Left renal cortex interstitium (tissue), 4 donors: ENCODE data around the gene METTL15. TPM values are rescaled to one million over a fixed set of nuclear protein-coding genes. Genes with fewer than 3 reads are reported as not detected.
"Not testable (repeated sequence)": the region's sequence is repeated elsewhere in the genome, so short reads cannot be mapped to it uniquely, and the experiment has no call there.

Experiments used
- DNase-seq, 4 donors: peaks; one replicate each; pipeline ENCODE4 v3.0.0-alpha.2; 2013; ENCODE audit warnings: low read depth in 4 of 4, low spot score in 2 of 4, missing footprints in 1 of 4
- polyA plus RNA-seq, 4 donors: library from polyadenylated mRNA; unstranded; fragments of 120-200 nt; gene quantifications; one replicate each; pipeline ENCODE4 v1.2.1, GENCODE V29; 2013; ENCODE audit not compliant: insufficient read length in 4 of 4

METTL15 gene
- polyA plus RNA-seq, 4 donors, result 17.0 to 23.5 (median 18.4) TPM

DNA sequence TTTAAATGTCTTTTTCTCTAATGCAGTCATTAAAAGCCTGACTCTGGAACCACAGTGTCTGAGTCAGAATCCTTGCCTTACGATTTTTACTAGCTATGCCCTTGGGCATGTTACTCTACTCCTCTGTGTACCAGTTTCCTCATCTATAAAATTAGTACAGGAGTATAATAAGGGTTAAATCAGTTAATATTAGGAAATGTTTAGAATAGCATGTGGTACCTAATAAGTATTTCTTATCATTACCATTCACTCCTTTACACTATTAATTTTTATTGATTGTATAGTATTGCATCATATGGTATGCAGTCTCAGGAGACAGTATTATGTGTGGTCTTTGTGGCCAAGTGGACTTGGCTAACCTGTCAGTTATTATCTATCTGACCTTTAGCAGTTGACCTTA, 68.2 kb downstream of the METTL15 start:
- DNase-seq, result no peak

DNA sequence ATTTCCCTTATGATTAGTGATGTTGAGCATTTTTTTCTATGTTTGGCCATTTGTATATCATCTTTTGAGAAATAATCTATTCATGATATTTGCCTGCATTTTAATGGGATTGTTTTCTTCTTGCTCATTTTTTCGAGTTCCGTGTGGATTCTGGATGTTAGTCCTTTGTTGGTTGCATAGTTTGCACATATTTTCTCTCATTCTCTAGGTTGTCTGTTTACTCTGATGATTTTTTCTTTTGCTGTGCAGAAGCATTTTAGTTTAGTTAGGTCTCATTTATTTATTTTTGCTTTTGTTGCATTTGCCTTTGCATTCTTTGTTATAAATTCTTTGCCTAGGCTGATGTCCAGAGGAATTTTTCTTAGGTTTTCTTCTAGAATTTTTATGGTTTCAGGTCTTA, 87.3 kb downstream of the METTL15 start:
- no peak for DNase-seq

DNA sequence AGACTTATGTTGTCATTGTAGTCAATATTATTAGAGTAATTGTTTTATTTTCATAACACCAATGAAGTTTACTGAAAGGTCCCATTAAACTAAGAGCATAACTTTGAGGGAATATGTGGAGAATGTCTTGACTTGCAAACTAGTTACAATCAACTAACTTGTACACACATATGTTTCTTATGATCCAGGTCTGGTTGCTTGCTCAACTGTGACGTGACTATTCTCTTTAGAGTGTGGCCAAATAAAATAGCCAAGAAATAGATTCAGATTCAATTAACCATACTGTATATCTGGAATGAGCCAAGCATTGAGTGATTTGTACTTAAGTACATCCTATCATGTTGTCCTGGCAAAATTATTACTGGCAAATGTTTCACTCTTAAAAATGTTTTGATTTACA, 101.7 kb downstream of the METTL15 start:
- DNase-seq, result no peak

DNA sequence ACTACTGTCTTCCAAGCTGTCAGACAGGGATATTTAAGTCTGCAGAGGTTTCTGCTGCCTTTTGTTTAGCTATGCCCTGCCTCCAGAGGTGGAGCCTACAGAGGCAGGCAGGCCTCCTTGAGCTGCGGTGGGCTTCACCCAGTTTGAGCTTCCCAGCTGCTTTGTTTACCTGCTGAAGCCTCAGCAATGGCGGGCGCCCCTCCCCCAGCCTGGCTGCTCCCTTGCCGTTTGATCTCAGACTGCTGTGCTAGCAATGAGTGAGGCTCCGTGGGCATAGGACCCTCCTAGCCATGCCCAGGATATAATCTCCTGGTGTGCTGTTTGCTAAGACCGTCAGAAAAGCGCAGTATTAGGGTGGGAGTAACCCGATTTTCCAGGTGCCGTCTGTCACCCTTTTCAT, 113.9 kb downstream of the METTL15 start:
- DNase-seq, result not testable (repeated sequence)

DNA sequence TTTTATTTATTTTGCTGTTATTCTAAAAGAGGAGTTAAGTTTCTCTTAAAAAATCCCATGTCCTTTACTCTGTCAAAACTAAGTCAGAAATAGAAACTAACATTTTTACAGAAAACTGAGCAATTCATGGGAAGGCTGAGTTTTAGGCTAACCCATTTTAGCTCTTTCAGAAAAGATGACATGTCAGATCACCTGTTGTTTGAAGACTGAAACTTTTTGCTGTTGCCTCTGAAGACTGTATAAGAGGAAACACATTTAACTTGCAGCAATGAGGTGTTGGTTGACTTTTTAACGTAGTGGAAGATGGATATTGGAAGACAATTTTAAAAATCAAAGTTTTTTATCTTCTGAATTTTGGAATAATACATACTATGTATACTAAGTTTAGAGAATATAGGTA, 115.4 kb downstream of the METTL15 start:
- DNase-seq, result no peak

DNA sequence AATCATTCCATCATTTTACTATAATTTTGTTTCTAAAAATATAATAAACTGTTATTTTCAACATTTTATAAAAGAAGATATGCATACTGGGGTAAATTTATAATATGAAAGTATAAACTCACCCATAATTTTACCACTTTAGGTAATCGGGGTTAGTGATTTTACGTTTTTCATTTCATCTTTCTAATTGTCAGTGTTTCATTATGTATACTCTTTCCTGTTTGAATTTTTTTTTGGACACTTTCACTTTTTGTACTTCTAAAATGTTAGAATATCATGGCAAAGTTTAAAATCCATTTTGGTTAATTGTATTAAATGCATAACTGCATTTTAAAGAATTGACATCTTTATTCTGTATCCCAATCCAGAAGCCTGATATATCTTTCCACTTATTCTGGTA, 115.8 kb downstream of the METTL15 start:
- DNase-seq, result no peak

DNA sequence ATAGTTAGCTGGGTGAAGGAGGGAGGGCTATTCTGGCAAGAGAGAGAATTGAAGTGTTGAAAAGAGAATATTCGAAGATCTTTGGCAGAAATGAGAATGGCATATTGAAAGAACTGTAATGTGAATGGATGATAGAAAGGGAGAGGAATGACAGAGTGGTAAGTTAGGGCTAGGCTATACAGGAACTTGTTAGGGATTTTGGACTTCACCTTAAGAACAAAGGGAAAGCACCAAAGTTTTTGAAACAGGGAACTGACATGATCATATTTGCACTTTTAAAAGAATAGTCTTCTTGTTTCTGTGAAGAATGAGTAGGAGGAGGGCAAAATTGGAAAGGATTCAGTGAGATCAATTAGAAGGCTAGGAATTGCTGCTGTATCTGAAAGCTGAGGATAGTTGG, 119.3 kb downstream of the METTL15 start:
- no peak for DNase-seq

DNA sequence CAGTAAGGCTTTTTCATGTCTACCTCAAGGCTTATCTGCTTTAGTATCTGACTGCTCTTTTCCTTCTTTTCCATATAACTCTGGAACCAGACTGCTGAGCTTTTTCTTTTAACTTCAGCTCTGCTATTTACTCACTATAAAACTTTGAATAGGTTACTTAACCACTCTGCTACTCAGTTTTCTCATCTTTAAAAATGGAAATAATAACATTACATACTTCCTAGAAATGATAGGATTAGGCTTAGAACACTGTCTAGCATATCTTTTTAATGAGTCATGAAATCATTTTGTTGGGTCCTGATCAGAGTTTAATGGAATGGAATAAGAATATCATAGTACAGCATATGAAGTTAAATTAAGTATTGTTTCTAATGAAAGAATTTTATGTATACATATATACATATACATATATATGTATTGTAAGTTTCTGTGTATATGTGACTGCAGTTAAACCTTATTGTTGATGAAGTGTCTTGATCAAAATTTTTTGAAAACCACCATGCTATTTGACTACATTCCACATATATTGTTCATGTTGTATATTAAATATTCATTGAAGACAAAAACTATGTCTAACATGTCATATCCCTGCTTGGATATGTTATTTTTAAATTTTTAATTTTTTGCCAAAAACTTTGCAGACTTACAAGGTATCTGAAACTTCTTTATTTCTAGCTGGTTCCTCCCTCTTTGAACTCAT, 120.2 kb downstream of the METTL15 start:
- DNase-seq, result no peak

DNA sequence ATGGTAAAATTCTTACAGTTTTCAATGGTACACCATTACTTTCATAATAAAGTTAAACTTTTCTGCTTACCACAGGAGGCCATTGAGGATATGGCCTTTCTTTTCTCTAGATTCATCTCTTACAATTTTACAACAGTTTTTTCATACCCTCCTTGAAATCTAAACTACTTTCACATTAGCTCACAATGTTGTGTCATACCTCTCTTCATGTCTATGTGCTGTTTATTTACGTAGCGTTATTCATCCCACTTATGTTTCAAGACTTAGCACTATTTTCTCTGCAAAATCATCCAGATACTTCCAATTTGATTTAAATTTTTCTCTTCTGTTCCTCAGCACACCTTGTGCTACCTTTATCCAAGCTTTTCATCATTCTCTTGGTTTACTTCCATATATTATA, 123.3 kb downstream of the METTL15 start:
- no peak for DNase-seq

DNA sequence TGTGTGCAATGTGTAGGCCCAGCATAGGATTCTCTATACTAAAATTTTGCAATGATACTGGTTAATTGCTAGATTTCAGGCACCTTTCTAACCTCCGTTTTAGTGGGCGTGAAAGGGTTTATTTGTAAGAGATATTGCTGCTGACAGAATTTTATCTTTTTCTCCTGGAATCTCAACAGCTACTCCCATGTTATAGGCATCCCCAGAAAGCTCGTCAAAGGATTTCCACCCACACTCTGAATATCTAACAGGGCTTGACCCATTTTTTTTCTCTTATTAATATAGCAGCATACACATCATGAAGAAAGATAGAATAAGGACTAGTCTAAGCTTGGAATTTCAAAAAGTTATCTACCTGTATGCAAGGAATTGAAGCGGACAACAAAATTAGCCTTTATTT, 124.5 kb downstream of the METTL15 start:
- no peak for DNase-seq

DNA sequence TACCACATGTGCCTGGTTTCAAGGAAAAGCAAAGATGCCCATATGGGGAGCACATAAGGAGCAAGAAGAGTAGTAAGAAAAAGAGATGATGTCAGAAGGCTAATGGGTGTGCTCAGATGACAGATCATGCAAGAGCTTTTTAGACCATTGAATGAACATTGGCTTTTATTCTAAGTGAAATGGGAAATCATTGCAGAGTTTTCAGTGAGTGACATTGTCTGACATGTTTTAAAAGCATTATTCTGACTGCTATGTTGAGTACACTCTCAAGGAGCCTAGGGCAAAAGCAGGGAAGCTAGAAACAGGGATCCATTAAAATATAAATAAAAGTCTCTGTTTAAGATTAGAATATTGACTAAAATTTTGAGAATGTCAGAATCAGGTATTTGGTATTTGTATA, 133.6 kb downstream of the METTL15 start:
- no peak for DNase-seq

DNA sequence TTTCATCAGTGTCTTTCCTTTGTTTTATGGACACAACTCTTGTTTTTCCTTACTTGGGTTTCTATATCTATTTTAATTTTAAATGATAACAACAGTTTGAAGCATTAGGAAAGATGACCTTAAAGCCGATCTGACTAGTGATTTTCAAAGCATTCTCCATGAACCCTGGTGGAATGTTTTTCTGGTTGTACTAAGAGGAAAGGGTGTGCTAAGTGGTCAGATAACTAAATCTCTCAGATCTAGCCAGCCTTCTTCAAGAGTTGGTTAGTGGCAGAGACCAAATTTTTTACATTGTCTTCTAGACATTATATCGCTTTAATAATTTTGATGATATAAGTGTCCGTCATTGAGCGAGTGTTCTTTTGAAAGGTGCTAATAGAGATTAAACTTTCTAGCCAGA, 134.4 kb downstream of the METTL15 start:
- no peak for DNase-seq

DNA sequence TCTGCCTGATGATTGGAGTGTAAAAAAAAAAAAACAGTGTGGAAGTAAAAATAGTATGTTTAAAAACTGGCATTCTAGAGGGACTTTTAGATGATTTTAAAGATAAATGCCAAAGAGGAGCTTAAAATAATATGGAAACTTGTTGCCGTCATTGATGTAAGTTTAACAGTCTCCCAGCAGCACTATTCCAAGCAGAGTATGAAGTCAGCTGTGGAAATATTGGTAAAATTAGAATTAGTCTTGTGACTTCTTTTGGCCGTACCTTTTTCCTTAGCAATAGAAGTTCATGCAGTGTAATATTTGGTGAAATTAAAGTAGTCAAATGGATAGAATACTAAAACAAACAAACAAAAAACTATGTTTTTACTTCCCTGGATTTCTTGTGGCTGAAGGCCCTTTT, 134.9 kb downstream of the METTL15 start:
- no peak for DNase-seq

DNA sequence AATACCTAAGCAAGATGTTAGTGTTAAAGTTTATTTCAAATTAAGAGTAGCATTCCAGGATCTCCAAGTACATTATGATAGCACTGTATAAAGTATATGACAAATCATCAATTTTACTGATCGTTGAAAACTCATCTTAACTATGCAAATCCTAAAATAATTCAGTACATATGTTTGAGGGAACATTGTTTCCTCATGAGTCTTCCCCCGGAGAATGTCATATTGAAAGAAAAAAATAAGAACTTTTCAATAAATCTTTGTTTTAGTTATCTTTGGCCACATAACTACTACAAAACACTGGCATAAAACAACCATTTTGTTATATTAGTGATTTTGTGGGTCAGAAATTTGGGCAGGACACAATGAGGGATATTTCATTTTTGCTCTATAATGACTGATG, 135.4 kb downstream of the METTL15 start:
- no peak for DNase-seq

DNA sequence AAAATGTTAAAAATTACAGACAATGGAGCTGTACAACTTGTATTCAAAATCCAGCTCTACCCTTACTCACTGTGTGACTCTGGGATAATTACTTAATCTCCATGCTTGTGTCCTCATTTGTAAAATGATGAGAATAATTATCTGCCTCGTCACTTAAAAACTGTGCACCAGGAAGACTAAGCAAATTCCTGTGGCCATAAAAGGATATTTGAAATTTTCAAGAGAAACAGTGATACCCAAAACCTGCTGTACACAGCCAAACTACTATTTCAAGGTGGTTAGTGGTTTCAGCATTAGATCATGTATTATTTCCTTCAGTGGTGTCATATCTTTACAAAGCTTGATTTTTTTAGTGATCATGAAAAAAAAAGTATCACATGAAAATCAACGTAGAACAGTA, 136.9 kb downstream of the METTL15 start:
- DNase-seq, result no peak

DNA sequence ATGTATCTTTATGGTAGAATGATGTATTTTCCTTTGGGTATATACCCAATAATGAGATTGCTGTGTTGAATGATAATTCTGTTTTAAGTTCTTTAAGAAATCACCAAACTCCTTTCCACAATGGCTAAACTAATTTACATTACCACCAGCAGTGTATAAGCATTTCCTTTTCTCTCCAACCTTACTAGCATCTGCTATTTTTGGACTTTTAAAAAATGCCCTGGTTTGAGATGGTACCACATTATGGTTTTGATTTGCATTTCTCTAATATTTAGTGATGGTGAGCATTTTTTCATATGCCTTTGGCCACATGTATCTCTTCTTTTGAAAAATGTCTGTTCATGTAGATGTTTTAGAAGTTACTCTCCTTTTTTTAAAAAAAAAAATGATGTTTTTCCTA, 142.0 kb downstream of the METTL15 start:
- DNase-seq, result no peak

DNA sequence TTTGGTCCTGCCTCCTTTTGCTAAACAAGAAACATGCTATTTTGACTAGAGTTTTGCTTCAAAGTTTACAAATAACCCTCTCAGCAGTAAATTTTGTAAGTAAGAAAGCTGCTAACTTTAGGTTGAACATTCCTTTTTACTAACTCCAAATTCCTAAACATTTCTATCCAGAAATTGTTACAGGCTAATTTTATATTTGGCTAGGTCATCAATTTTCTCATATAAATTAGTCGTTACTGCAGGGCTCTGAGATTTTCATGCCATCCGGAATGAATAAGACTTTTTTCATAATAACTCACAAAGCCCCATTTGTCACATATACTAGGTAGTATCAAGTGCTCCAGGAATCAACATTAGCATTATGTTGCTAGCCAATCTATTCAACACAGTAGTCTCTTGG, 143.1 kb downstream of the METTL15 start:
- DNase-seq, result no peak

DNA sequence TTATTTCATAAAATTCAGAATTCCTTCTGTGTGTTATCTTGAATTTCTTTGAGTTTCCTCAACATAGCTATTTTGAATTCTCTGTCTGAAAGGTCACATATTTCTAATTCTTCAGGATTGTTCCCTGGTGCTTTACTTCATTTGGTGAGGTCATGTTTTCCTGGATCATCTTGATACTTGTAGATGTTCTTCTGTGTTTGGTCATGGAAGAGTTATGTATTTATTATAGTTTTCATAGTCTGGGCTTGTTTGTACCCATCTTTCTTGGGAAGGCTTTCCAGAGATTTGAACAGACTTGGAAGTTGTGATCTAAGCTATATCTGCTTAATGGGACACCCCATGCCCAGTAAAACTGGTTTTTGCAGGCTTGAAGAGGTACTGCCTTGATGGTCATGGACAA, 149.6 kb downstream of the METTL15 start:
- DNase-seq, result no peak

DNA sequence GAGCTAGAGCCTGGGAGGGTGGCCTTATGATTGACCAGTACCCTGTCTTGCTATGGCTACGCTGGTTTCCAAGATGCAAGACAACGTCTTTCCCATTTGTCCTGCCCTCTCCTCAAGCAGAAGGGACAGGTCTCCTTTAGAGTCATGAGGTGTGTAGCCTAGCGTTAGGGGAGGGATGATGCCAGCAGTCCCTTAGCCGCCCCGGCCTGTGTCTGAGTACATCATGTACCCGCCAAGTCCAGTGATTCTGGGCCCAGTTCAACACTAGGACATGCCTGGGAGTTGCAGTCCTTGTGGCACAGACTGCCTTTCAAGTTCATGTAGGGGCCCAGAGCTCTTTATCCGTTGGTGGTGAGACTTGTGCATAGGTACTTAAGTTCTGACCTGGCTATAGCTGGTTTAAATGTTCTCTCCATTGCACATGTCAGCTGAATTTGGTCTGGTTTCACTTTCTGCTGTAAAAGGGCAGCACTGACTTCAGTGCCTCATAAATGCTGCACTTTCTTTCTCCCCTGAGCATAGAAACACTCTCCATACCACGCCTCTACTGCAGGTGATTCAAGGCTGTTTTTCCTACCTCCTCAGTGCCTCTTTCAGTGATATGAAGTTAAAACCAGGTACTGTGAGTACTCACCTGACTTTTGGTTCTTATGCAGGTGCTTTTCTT, 151.1 kb downstream of the METTL15 start:
- DNase-seq, result no peak

DNA sequence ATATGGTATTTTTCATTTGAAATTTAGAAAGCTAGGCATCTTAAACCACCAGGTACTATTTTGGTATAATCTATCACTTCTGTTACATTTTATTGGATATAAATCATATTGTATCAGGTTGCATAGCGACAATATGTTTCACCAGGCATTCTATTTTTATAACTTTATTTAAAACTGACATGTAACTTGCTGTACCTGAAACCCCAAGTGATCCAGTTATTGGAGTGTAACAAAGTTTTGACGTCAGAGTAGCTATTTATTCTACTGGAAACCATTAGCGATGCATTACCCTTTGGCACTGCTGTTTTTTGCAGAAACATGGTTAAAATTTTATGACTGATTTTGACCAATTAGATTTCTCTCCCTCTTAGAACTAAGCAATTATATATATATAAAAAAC, 160.7 kb downstream of the METTL15 start:
- DNase-seq, result no peak

DNA sequence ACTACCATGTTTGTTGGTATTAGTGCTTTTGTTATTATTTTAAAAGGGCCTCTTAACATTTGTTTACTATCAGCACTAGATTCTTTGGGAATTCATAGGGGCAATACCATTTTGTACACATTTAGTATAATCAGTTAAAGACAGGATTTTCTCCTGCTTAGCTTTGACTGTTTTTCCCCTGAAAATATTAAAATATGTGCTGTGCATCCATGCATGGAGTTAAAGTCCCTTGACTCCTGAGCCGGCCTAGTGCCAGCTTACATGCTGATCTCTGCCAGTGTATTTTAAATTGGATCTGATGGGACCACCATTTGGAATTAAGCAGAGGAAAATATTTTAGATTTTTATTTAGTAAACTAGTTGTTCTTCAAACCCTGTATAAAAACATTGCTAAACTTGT, 161.4 kb downstream of the METTL15 start:
- DNase-seq, result no peak

DNA sequence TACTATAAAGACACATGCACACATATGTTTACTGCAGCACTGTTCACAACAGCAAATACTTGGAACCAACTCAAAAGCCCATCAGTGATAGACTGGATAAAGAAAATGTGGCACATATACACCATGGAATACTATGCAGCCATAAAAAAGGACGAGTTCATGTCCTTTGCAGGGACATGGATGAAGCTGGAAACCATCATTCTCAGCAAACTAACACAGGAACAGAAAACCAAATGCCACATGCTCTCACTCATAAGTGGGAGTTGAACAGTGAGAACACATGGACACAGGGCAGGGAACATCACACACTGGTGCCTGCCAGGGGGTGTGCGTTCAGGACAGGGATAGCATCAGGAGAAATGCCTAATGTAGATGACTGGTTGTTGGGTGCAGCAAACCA, 164.1 kb downstream of the METTL15 start:
- not testable (repeated sequence) for DNase-seq

DNA sequence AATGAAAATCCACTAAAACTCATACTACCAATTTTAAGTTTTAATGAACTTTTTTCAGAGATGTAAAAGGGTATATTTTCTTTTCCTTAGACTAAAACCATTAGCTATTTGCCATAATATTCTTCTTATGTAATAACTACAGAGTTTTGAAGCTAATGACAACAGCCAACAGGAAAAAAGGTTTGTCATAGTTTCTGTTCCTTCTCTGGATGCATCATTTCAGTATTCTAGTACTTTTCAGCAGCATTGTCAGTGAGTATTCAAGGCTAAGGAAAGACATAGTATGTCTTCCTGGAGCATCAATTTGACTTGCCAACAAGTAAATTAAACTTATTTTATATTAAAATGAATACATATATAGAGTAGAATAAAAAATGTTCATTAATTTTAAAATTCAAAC, 166.0 kb downstream of the METTL15 start:
- no peak for DNase-seq
